NB4 (cell line): Measurements from ENCODE around the gene WDTC1.

Experiments used
- CTCF ChIP-seq: IDR thresholded peaks from one replicate; pipeline ENCODE4 v1.5.1; 2012; ENCODE audit warnings: low read depth, low read length
- MAX ChIP-seq: IDR thresholded peaks from 2 replicates; pipeline ENCODE4 v1.6.1; 2011; ENCODE audit warnings: low read depth, low read length
- MYC ChIP-seq: IDR thresholded peaks from 2 replicates; pipeline ENCODE4 v1.6.1; 2011; ENCODE audit warnings: low read depth, low read length
- POLR2A ChIP-seq: IDR thresholded peaks from 2 replicates; pipeline ENCODE4 v1.6.1; 2011; ENCODE audit warnings: mild to moderate bottlenecking; ENCODE audit not compliant: insufficient read length; ENCODE audit errors: extremely low read depth

DNA sequence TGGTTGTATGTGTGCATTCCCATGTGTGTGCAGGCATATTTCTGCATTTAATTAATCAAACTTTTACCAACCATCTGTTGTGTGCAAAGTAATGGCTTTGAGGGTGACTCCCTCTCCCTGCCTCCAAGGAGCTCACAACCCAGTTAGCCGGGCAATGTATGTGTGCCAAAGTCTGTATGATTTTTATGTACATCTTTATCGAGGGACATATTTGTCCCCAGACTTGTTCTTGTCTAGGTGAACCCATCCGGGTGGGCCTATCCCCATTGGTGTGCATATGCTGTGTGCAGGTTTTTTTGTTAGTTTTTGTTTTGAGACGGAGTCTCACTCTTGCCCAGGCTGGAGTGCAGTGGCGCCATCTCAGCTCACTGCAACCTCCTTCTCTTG lies 109.2 kb downstream of the WDTC1 start:
- no peak for TF ChIP-seq CTCF
- TF ChIP-seq POLR2A = no peak
- TF ChIP-seq MYC = no peak
- no peak for TF ChIP-seq MAX
